Adrenal gland (tissue), 5 donors: ENCODE measurements around the gene CCDC85C.

Experiments
- CTCF ChIP-seq, 6 experiments: fragments of 450-650 bp in 4 of 6; fragments of 200-600 bp in 2 of 6; sonication (generic) in 1 of 6; IDR thresholded peaks; 1 replicate in 5 of 6; 2 replicates in 1 of 6; pipeline versions ENCODE4 v1.5.1 to v1.8.0; 2016 to 2021; ENCODE audit warnings: antibody characterized with exemption in 6 of 6, mild to moderate bottlenecking in 2 of 6, moderate library complexity in 1 of 6
- POLR2A ChIP-seq, 2 donors: fragments of 450-650 bp; IDR thresholded peaks; one replicate each; pipeline ENCODE4 v1.6.1; 2017; ENCODE audit warnings: antibody characterized with exemption in 2 of 2, mild to moderate bottlenecking in 2 of 2, moderate library complexity in 1 of 2
- donor health status: DM: no; HTN: no; CAD: no.

DNA sequence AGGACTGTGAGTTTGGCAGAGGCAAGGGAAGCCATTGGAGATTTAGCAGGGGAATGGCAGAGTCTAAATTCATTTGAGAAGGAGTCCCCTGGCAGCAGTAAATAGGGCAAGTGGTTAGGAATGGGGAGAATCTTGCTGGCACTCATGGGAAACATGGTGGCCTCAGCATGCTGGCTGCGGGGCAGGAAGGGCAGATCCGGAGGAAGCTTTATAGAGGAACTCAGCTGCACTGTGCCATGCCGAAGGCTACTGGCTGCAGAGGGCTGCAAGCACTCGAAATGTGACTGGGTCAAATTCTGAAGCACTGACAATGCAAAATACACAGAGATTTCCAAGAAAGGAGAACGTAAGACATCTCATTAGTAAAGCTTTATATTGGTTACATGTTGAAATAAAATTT lies 98.9 kb downstream of the CCDC85C start:
- no peak for TF ChIP-seq POLR2A (IDR thresholded peaks at IDR 0.05)
- TF ChIP-seq CTCF (IDR thresholded peaks at IDR 0.05): no peak
